Ectodermal cell (in vitro differentiated cells): ENCODE data around the gene NKIRAS2. TPM values are rescaled to one million over a fixed set of nuclear protein-coding genes. Genes with fewer than 3 reads are reported as not detected.
A peak's percentile ranks its signal among the peaks of the same experiment; 100 is the strongest.

Experiments used
- H3K27ac ChIP-seq: 2 replicates; pipeline ENCODE4 v1.7.0; 2013; ENCODE audit warnings: mild to moderate bottlenecking, low read depth, low read length; ENCODE audit not compliant: insufficient read depth, poor library complexity, severe bottlenecking
- H3K27me3 ChIP-seq: 2 replicates; pipeline ENCODE4 v1.7.0; 2013; ENCODE audit warnings: mild to moderate bottlenecking, low read length; ENCODE audit not compliant: insufficient read depth, control insufficient read depth, poor library complexity, severe bottlenecking
- H3K36me3 ChIP-seq: one replicate; pipeline ENCODE4 v1.7.0; 2013; ENCODE audit warnings: low read length; ENCODE audit not compliant: control insufficient read depth, insufficient read depth
- H3K4me1 ChIP-seq: one replicate; pipeline ENCODE4 v1.7.0; 2013; ENCODE audit warnings: low read length; ENCODE audit not compliant: control insufficient read depth, insufficient read depth
- H3K4me3 ChIP-seq: 2 replicates; pipeline ENCODE4 v1.7.0; 2013; ENCODE audit warnings: low read depth, low read length, control low read depth; ENCODE audit not compliant: insufficient read depth
- H3K9me3 ChIP-seq: 2 replicates; pipeline ENCODE4 v1.7.0; 2013; ENCODE audit warnings: mild to moderate bottlenecking, low read length, moderate library complexity; ENCODE audit not compliant: control insufficient read depth
- WGBS, 2 experiments: methylation state at CpG; one replicate each; pipeline ENCODE4 v1.1.7; 2013; ENCODE audit warnings: missing lambda C conversion rate in 2 of 2; 5-methylcytosine and 5-hydroxymethylcytosine counted together
- polyA plus RNA-seq, 4 experiments: library from polyadenylated mRNA; stranded (reverse); fragments of 50-300 nt; gene quantifications; one replicate each; pipeline ENCODE4 v1.2.3, GENCODE V29; 2013

The NKIRAS2 gene
- polyA plus RNA-seq (2013, experiment 1 of 4), result 51.5 TPM
- 53.4 TPM for polyA plus RNA-seq (2013, experiment 2 of 4)
- polyA plus RNA-seq (2013, experiment 3 of 4), result 44.3 TPM
- 50.3 TPM for polyA plus RNA-seq (2013, experiment 4 of 4)

DNA sequence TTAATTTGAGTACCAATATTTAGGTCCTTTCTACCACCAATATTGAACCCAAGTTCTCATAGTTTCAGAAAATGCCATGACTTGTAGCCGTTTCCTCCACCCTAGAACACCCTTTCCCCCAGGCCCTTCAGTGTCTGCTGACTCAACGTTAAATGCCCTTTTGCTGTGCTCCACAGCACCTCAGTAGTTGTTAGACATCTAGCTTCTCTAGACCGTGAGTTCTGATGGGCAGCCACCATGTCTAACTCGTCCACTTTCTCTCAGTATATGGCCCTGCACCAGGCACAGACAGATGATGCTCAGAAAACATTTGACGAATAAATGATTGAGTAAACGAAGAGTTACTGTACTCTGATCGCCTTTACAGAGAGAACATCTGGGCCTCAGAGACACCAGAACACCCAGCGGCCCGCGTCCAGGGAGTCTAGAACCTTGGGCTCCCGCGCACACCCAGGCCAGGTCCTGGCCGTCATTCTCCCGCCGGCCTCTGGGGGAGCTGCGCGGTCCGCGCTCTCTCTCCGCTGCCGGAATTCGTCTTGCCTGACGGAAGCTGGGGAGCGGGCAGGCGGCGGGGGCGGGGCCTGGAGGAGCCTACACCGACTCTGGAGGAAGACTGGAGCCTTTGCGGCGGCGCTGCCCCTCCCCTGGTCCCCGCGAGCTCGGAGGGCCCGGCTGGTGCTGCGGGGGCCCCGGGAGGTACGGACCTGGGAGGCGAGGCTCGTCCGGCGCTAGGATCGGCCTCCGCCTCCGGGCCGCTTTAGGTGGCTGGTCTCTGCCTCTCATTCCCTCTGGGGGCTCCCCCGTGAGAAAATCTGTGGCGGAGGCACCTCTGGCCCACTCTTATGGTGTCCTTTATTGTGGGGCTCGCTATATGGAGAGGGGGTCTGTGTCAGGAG is at the start of gene NKIRAS2:
TSS of gene NKIRAS2 (plus strand) at position 582 of the 896 bp plus-strand sequence. CDS start 1,488 bp downstream, outside the sequence.
- Histone ChIP-seq H3K4me3 (peak within 1 kb of the TSS; percentile 94), H3K9me3 (no peaks in the 10 kb centered on the region), H3K27me3 (no peaks in the 10 kb centered on the region), H3K4me1 (peaks cover 17% of the 10 kb centered on the region), H3K36me3 (peaks cover 13% of the 10 kb centered on the region), H3K27ac (peak within 1 kb of the TSS; percentile 11)
- WGBS, 2 experiments, result 10 to 11% methylated on average over 49 of the region's 49 CpGs

- H3K4me3 ChIP-seq, result no peak overlapping the region
- no peak overlapping the region for H3K27ac ChIP-seq
- H3K9me3 ChIP-seq, result no peaks in the 10 kb centered on the region
- H3K4me1 ChIP-seq, result peaks cover 8% of the 10 kb centered on the region
- peaks cover 50% of the 10 kb centered on the region for H3K36me3 ChIP-seq
- no peaks in the 10 kb centered on the region for H3K27me3 ChIP-seq
- WGBS, 2 experiments, result 91 to 94% methylated on average over 5 of the region's 5 CpGs
Measured at GRCh38 chr17:41970901-41971331, 49.0 kb upstream of the NKIRAS2 start.

- H3K4me1 ChIP-seq, result peaks cover 8% of the 10 kb centered on the region
- H3K27ac ChIP-seq, result no peak overlapping the region
- no peaks in the 10 kb centered on the region for H3K27me3 ChIP-seq
- H3K4me3 ChIP-seq, result no peak overlapping the region
- WGBS, 2 experiments, result 91% methylated on average over 18 of the region's 18 CpGs
- no peaks in the 10 kb centered on the region for H3K9me3 ChIP-seq
- H3K36me3 ChIP-seq, result peaks cover 58% of the 10 kb centered on the region
Measured at GRCh38 chr17:41971721-41972523, 48.0 kb upstream of the NKIRAS2 start.

- H3K36me3 ChIP-seq, result peaks cover 63% of the 10 kb centered on the region
- H3K27me3 ChIP-seq, result no peaks in the 10 kb centered on the region
- WGBS, 2 experiments, result 94 to 95% methylated on average over 22 of the region's 22 CpGs
- H3K4me1 ChIP-seq, result peaks cover 2% of the 10 kb centered on the region
- H3K9me3 ChIP-seq, result no peaks in the 10 kb centered on the region
- H3K4me3 ChIP-seq, result no peak overlapping the region
- peak overlapping the region; percentile 8 for H3K27ac ChIP-seq
Measured at GRCh38 chr17:41972571-41973407, 47.1 kb upstream of the NKIRAS2 start.

GRCh38 chr17:41973408-41973811 is 46.5 kb upstream of the NKIRAS2 start:
- H3K4me1 ChIP-seq, result no peaks in the 10 kb centered on the region
- H3K36me3 ChIP-seq, result peaks cover 62% of the 10 kb centered on the region
- 94 to 95% methylated on average over 19 of the region's 19 CpGs for WGBS, 2 experiments

GRCh38 chr17:41974031-41974430 is 45.9 kb upstream of the NKIRAS2 start:
- 94 to 96% methylated on average over 6 of the region's 6 CpGs for WGBS, 2 experiments
- H3K27ac ChIP-seq, result no peak overlapping the region
- peaks cover 60% of the 10 kb centered on the region for H3K36me3 ChIP-seq
- H3K4me3 ChIP-seq, result no peak overlapping the region
- H3K4me1 ChIP-seq, result no peaks in the 10 kb centered on the region
- H3K27me3 ChIP-seq, result no peaks in the 10 kb centered on the region
- no peaks in the 10 kb centered on the region for H3K9me3 ChIP-seq

More at GRCh38 chr17:41973408-41973811, 46.5 kb upstream of the NKIRAS2 start:
- H3K27ac ChIP-seq, result no peak overlapping the region
- no peaks in the 10 kb centered on the region for H3K27me3 ChIP-seq
- no peak overlapping the region for H3K4me3 ChIP-seq
- H3K9me3 ChIP-seq, result no peaks in the 10 kb centered on the region

DNA sequence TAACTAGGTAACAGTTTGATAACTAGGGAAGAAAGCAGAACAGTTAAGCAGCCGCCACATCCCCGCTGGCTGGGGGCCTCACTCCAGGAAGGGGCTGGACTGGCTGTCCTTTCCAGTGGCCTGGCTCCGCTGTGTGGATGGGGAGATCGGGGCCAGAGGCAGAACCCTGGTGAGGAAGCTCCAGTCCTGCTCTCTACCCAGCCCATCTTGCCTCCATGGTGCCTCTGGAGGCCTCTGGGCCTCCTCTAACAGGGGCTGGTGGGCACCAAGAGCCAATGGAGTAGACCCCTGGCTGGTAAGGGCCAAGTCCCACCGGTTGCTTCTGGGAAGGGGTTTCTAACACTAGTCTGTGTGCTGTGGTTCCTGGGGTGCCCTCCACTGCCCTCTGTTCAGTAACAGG is 45.2 kb upstream of the NKIRAS2 start:
- no peak overlapping the region for H3K4me3 ChIP-seq
- H3K4me1 ChIP-seq, result no peaks in the 10 kb centered on the region
- H3K36me3 ChIP-seq, result peaks cover 63% of the 10 kb centered on the region
- 94 to 97% methylated on average over 5 of the region's 5 CpGs for WGBS, 2 experiments
- no peaks in the 10 kb centered on the region for H3K9me3 ChIP-seq
- H3K27ac ChIP-seq, result no peak overlapping the region
- H3K27me3 ChIP-seq, result no peaks in the 10 kb centered on the region

GRCh38 chr17:41975099-41976083 is 44.5 kb upstream of the NKIRAS2 start:
- Histone ChIP-seq H3K27ac (no peak overlapping the region), H3K9me3 (no peaks in the 10 kb centered on the region), H3K4me1 (no peaks in the 10 kb centered on the region), H3K27me3 (no peaks in the 10 kb centered on the region), H3K4me3 (no peak overlapping the region), H3K36me3 (peaks cover 69% of the 10 kb centered on the region)
- 96 to 97% methylated on average over 9 of the region's 9 CpGs for WGBS, 2 experiments
